GM12801 (cell line): ENCODE measurements around the gene GREB1.

Experiments
- CTCF ChIP-seq: IDR thresholded peaks from one replicate; pipeline ENCODE4 v1.5.1; 2011; ENCODE audit warnings: control low read depth; ENCODE audit not compliant: insufficient read length; ENCODE audit errors: extremely low read depth

Gene GREB1

GRCh38 chr2:11676640-11677039 lies 142.8 kb downstream of the GREB1 start:
- TF ChIP-seq CTCF = no peak

GRCh38 chr2:11677136-11678055 lies 143.6 kb downstream of the GREB1 start:
- TF ChIP-seq CTCF = no peak

- TF ChIP-seq CTCF = no peak
Observed at GRCh38 chr2:11678306-11678960, 144.6 kb downstream of the GREB1 start.

- TF ChIP-seq CTCF = no peak
Observed at GRCh38 chr2:11679016-11679415, 145.2 kb downstream of the GREB1 start.

GRCh38 chr2:11679486-11680181 lies 145.8 kb downstream of the GREB1 start:
- TF ChIP-seq CTCF = no peak

GRCh38 chr2:11680182-11680900 lies 146.5 kb downstream of the GREB1 start:
- no peak for TF ChIP-seq CTCF
